ENCODE measurements around the gene PIGN.

GRCh38 chr18:62144338-62144737 is 42.5 kb downstream of the PIGN start:
- TF ChIP-seq, protein P1, sequence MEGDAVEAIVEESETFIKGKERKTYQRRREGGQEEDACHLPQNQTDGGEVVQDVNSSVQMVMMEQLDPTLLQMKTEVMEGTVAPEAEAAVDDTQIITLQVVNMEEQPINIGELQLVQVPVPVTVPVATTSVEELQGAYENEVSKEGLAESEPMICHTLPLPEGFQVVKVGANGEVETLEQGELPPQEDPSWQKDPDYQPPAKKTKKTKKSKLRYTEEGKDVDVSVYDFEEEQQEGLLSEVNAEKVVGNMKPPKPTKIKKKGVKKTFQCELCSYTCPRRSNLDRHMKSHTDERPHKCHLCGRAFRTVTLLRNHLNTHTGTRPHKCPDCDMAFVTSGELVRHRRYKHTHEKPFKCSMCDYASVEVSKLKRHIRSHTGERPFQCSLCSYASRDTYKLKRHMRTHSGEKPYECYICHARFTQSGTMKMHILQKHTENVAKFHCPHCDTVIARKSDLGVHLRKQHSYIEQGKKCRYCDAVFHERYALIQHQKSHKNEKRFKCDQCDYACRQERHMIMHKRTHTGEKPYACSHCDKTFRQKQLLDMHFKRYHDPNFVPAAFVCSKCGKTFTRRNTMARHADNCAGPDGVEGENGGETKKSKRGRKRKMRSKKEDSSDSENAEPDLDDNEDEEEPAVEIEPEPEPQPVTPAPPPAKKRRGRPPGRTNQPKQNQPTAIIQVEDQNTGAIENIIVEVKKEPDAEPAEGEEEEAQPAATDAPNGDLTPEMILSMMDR (IDR thresholded peaks at IDR 0.05): no peak
- no peak for TF ChIP-seq POLR2A (IDR thresholded peaks at IDR 0.05)

All from esophagus squamous epithelium (tissue), 4 donors.